GM18867 (cell line): ENCODE results near the gene GPR139.

Experiments used
- ATAC-seq: cut with Tn5 transposase; IDR thresholded peaks from one replicate; pipeline ENCODE4 v1.9.1; 2021; ENCODE audit warnings: mild to moderate bottlenecking, moderate library complexity; ENCODE audit not compliant: unreplicated experiment

The GPR139 gene

DNA sequence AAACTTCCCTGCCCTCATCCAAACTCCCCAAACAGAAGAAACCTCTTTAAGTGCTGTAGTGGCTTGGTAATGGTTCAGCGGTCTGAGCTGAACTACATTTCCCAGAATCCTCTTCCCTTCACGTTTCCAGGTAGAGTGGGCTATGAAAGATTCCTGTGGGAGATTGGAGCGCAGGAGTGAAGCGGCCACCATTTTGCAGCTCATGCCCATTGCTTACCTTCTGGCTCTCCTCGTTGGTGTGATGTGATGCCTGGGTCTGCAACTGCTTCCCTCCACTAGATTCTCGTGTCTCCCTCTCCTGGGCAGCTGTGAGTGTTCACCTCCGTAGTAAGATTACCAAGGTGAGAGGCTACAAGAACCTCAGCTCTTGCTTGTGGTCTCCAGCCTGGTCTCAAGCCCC, 82.1 kb downstream of the GPR139 start:
- no peak for ATAC-seq

GRCh38 chr16:19984135-19984534, 89.6 kb downstream of the GPR139 start:
- no peak for ATAC-seq
